Neural cell (in vitro differentiated cells): ENCODE results near the gene MUC3A.

Source experiments
- EP300 ChIP-seq: fragments of 450-650 bp; conservative IDR thresholded peaks from 2 replicates; pipeline ENCODE4 v1.6.1; 2014; ENCODE audit warnings: antibody characterized with exemption, mild to moderate bottlenecking, moderate library complexity; ENCODE audit not compliant: poor library complexity, severe bottlenecking
- EZH2 ChIP-seq: fragments of 200-600, 300-800 bp; shearing (Covaris generic), sonication (generic); IDR thresholded peaks from 2 replicates; pipeline ENCODE4 v1.6.1; 2014; ENCODE audit warnings: antibody characterized with exemption, low read length, borderline replicate concordance, mild to moderate bottlenecking; ENCODE audit not compliant: insufficient read depth, poor library complexity, severe bottlenecking
- MXI1 ChIP-seq: fragments of 450-650 bp; conservative IDR thresholded peaks from 2 replicates; pipeline ENCODE4 v1.6.1; 2014; ENCODE audit warnings: antibody characterized with exemption, mild to moderate bottlenecking; ENCODE audit not compliant: poor library complexity, severe bottlenecking
- RAD21 ChIP-seq: fragments of 450-650 bp; conservative IDR thresholded peaks from 2 replicates; pipeline ENCODE4 v1.6.1; 2014; ENCODE audit warnings: antibody characterized with exemption, mild to moderate bottlenecking, moderate library complexity
- TAF1 ChIP-seq: IDR thresholded peaks from 2 replicates; pipeline ENCODE4 v1.6.1; 2012; ENCODE audit warnings: low read depth
- TF ChIP-seq, protein P1 (sequence below): IDR thresholded peaks from 2 replicates; pipeline ENCODE4 v1.6.1; 2012; ENCODE audit warnings: borderline replicate concordance
- TF ChIP-seq, protein P2 (sequence below): fragments of 450-650 bp; IDR thresholded peaks from 2 replicates; pipeline ENCODE4 v1.5.1; 2014; ENCODE audit warnings: antibody characterized with exemption, mild to moderate bottlenecking, moderate library complexity; ENCODE audit not compliant: poor library complexity, severe bottlenecking

DNA sequence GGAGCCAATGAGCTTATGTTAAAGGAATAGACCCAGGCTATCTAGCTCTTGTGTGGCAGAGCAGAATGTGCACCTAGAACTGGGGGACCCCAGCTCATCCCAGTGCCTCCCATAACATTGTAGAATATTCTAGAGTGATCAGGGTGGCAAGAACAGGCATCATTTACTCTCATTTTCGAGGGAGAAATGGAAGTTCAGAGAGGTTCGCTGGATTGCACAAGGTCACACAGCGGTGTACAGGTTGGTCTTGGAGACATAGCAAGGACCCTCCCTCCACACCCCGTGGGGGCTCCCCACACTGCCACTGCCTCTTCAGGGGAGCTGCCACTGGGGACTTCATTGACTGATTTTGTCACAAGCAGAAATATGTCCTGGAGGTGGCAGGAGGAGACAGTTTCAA, 29.0 kb downstream of the MUC3A start:
- TF ChIP-seq, protein P1, sequence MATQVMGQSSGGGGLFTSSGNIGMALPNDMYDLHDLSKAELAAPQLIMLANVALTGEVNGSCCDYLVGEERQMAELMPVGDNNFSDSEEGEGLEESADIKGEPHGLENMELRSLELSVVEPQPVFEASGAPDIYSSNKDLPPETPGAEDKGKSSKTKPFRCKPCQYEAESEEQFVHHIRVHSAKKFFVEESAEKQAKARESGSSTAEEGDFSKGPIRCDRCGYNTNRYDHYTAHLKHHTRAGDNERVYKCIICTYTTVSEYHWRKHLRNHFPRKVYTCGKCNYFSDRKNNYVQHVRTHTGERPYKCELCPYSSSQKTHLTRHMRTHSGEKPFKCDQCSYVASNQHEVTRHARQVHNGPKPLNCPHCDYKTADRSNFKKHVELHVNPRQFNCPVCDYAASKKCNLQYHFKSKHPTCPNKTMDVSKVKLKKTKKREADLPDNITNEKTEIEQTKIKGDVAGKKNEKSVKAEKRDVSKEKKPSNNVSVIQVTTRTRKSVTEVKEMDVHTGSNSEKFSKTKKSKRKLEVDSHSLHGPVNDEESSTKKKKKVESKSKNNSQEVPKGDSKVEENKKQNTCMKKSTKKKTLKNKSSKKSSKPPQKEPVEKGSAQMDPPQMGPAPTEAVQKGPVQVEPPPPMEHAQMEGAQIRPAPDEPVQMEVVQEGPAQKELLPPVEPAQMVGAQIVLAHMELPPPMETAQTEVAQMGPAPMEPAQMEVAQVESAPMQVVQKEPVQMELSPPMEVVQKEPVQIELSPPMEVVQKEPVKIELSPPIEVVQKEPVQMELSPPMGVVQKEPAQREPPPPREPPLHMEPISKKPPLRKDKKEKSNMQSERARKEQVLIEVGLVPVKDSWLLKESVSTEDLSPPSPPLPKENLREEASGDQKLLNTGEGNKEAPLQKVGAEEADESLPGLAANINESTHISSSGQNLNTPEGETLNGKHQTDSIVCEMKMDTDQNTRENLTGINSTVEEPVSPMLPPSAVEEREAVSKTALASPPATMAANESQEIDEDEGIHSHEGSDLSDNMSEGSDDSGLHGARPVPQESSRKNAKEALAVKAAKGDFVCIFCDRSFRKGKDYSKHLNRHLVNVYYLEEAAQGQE = no peak
- no peak for TF ChIP-seq TAF1
- TF ChIP-seq, protein P2, sequence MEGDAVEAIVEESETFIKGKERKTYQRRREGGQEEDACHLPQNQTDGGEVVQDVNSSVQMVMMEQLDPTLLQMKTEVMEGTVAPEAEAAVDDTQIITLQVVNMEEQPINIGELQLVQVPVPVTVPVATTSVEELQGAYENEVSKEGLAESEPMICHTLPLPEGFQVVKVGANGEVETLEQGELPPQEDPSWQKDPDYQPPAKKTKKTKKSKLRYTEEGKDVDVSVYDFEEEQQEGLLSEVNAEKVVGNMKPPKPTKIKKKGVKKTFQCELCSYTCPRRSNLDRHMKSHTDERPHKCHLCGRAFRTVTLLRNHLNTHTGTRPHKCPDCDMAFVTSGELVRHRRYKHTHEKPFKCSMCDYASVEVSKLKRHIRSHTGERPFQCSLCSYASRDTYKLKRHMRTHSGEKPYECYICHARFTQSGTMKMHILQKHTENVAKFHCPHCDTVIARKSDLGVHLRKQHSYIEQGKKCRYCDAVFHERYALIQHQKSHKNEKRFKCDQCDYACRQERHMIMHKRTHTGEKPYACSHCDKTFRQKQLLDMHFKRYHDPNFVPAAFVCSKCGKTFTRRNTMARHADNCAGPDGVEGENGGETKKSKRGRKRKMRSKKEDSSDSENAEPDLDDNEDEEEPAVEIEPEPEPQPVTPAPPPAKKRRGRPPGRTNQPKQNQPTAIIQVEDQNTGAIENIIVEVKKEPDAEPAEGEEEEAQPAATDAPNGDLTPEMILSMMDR = no peak
- TF ChIP-seq EP300 = no peak
- TF ChIP-seq EZH2 = no peak
- no peak for TF ChIP-seq MXI1
- TF ChIP-seq RAD21 = no peak
